ENCODE results near the gene KRT34. TPM values are rescaled to one million over a fixed set of nuclear protein-coding genes. Genes with fewer than 3 reads are reported as not detected.

KRT34 gene
- total RNA-seq, 2 experiments from 2014 or later: not detected

GRCh38 chr17:41417127-41417526 lies 35.0 kb upstream of the KRT34 start:
- DNase-seq: no peak
- POLR2A ChIA-PET: no interaction called here
- Mint-ChIP-seq H3K36me3 (no peaks in the 10 kb centered on the region), H3K27me3 (no peaks in the 10 kb centered on the region), H3K4me3 (no peak overlapping the region), H3K27ac (no peak overlapping the region), H3K4me1 (ENCODE audit: low read depth) (peaks cover 3% of the 10 kb centered on the region), H3K9me3 (no peaks in the 10 kb centered on the region)
- intact Hi-C loops (cut with micrococcal nuclease): no loop called here
- CTCF ChIA-PET: interaction anchor here (0.6 to 1.5 kb wide), 9 partner anchors 9 to 546 kb away, joined by 3 to 8 read pairs (median 4); no protein-coding TSS in a partner anchor

GRCh38 chr17:41416479-41416878 lies 34.4 kb upstream of the KRT34 start:
- intact Hi-C loops (cut with micrococcal nuclease): no loop called here
- POLR2A ChIA-PET: no interaction called here
- Mint-ChIP-seq H3K9me3 (no peaks in the 10 kb centered on the region), H3K27ac (no peak overlapping the region), H3K36me3 (no peaks in the 10 kb centered on the region), H3K4me3 (no peak overlapping the region), H3K27me3 (no peaks in the 10 kb centered on the region), H3K4me1 (ENCODE audit: low read depth) (peaks cover 3% of the 10 kb centered on the region)
- no peak for DNase-seq
- CTCF ChIA-PET: interaction anchor here (0.7 to 0.9 kb wide), 2 partner anchors 11 to 331 kb away, joined by 3 read pairs; no protein-coding TSS in a partner anchor

- no peak for DNase-seq
- intact Hi-C loops (cut with micrococcal nuclease): no loop called here
- Mint-ChIP-seq H3K27me3 (no peaks in the 10 kb centered on the region), H3K36me3 (no peaks in the 10 kb centered on the region), H3K9me3 (no peaks in the 10 kb centered on the region), H3K4me1 (ENCODE audit: low read depth) (peaks cover 3% of the 10 kb centered on the region), H3K27ac (no peak overlapping the region), H3K4me3 (no peak overlapping the region)
- POLR2A ChIA-PET: no interaction called here
- CTCF ChIA-PET: interaction anchor here (0.7 to 0.9 kb wide), 2 partner anchors 8 to 330 kb away, joined by 3 read pairs; no protein-coding TSS in a partner anchor
Measured at GRCh38 chr17:41415833-41416335, 33.8 kb upstream of the KRT34 start.

GRCh38 chr17:41415411-41415810 lies 33.3 kb upstream of the KRT34 start:
- H3K27ac Mint-ChIP-seq: no peak overlapping the region
- no peak overlapping the region for H3K4me3 Mint-ChIP-seq
- no peak for DNase-seq
- ChIA-PET POLR2A (no interaction called here), CTCF (interaction anchor here (0.7 to 0.9 kb wide), 2 partner anchors 8 to 330 kb away, joined by 3 read pairs; no protein-coding TSS in a partner anchor)
- H3K9me3 Mint-ChIP-seq: no peaks in the 10 kb centered on the region
- intact Hi-C loops (cut with micrococcal nuclease): no loop called here
- peaks cover 3% of the 10 kb centered on the region for H3K4me1 Mint-ChIP-seq (ENCODE audit: low read depth)
- H3K27me3 Mint-ChIP-seq: no peaks in the 10 kb centered on the region
- H3K36me3 Mint-ChIP-seq: no peaks in the 10 kb centered on the region

GRCh38 chr17:41413982-41414381 lies 31.9 kb upstream of the KRT34 start:
- no peak for DNase-seq
- Mint-ChIP-seq H3K9me3 (no peaks in the 10 kb centered on the region), H3K36me3 (no peaks in the 10 kb centered on the region), H3K27ac (no peak overlapping the region), H3K4me1 (ENCODE audit: low read depth) (peaks cover 8% of the 10 kb centered on the region), H3K27me3 (no peaks in the 10 kb centered on the region), H3K4me3 (no peak overlapping the region)
- intact Hi-C loops (cut with micrococcal nuclease): no loop called here
- ChIA-PET POLR2A (interaction anchor here (1.1 kb wide), 1 partner anchor 10 kb away, joined by 3 read pairs; no protein-coding TSS in a partner anchor), CTCF (no interaction called here)

GRCh38 chr17:41413353-41413957 lies 31.3 kb upstream of the KRT34 start:
- Mint-ChIP-seq H3K27me3 (no peaks in the 10 kb centered on the region), H3K36me3 (no peaks in the 10 kb centered on the region), H3K4me1 (ENCODE audit: low read depth) (peaks cover 12% of the 10 kb centered on the region), H3K9me3 (no peaks in the 10 kb centered on the region), H3K27ac (no peak overlapping the region), H3K4me3 (no peak overlapping the region)
- intact Hi-C loops (cut with micrococcal nuclease): no loop called here
- CTCF ChIA-PET: no interaction called here
- POLR2A ChIA-PET: interaction anchor here (1.1 kb wide), 1 partner anchor 10 kb away, joined by 3 read pairs; no protein-coding TSS in a partner anchor
- no peak for DNase-seq

- no peak overlapping the region for H3K27ac Mint-ChIP-seq
- CTCF ChIA-PET: no interaction called here
- no peaks in the 10 kb centered on the region for H3K9me3 Mint-ChIP-seq
- H3K36me3 Mint-ChIP-seq: no peaks in the 10 kb centered on the region
- POLR2A ChIA-PET: no interaction called here
- no peaks in the 10 kb centered on the region for H3K27me3 Mint-ChIP-seq
- no peak overlapping the region for H3K4me3 Mint-ChIP-seq
- peaks cover 14% of the 10 kb centered on the region for H3K4me1 Mint-ChIP-seq (ENCODE audit: low read depth)
- no peak for DNase-seq
- intact Hi-C loops (cut with micrococcal nuclease): no loop called here
Measured at GRCh38 chr17:41411072-41411840, 29.1 kb upstream of the KRT34 start.

- H3K36me3 Mint-ChIP-seq: no peaks in the 10 kb centered on the region
- no peak for DNase-seq
- intact Hi-C loops (cut with micrococcal nuclease): loop anchor here (10.0 kb wide), 1 partner anchor 88 kb away; no protein-coding TSS in a partner anchor
- ChIA-PET POLR2A (no interaction called here), CTCF (interaction anchor here (1.1 to 4.5 kb wide), 4 partner anchors 10 to 241 kb away, joined by 4 to 24 read pairs (median 4); no protein-coding TSS in a partner anchor)
- no peaks in the 10 kb centered on the region for H3K9me3 Mint-ChIP-seq
- no peak overlapping the region for H3K27ac Mint-ChIP-seq
- H3K4me1 Mint-ChIP-seq (ENCODE audit: low read depth): peaks cover 43% of the 10 kb centered on the region
- H3K27me3 Mint-ChIP-seq: no peaks in the 10 kb centered on the region
- no peak overlapping the region for H3K4me3 Mint-ChIP-seq
Measured at GRCh38 chr17:41407226-41407625, 25.1 kb upstream of the KRT34 start.

- intact Hi-C loops (cut with micrococcal nuclease): loop anchor here (10.0 kb wide), 1 partner anchor 89 kb away; no protein-coding TSS in a partner anchor
- H3K4me3 Mint-ChIP-seq: no peak overlapping the region
- H3K4me1 Mint-ChIP-seq (ENCODE audit: low read depth): peaks cover 45% of the 10 kb centered on the region
- ChIA-PET CTCF (interaction anchor here (4.5 kb wide), 1 partner anchor 143 kb away, joined by 24 read pairs; no protein-coding TSS in a partner anchor), POLR2A (interaction anchor here (1.7 kb wide), 1 partner anchor 283 kb away, joined by 4 read pairs; no protein-coding TSS in a partner anchor)
- DNase-seq: no peak
- H3K27ac Mint-ChIP-seq: no peak overlapping the region
- H3K27me3 Mint-ChIP-seq: no peaks in the 10 kb centered on the region
- no peaks in the 10 kb centered on the region for H3K9me3 Mint-ChIP-seq
- H3K36me3 Mint-ChIP-seq: no peaks in the 10 kb centered on the region
Measured at GRCh38 chr17:41406205-41406604, 24.1 kb upstream of the KRT34 start.

- peak; percentile 84 for DNase-seq
- POLR2A ChIA-PET: interaction anchor here (0.5 to 2.1 kb wide), 5 partner anchors 10 to 1119 kb away, joined by 3 to 6 read pairs (median 3); no protein-coding TSS in a partner anchor
- intact Hi-C loops (cut with micrococcal nuclease): loop anchor here (1.0 to 10.0 kb wide), 4 partner anchors 91 to 862 kb away; no protein-coding TSS in a partner anchor
Measured at GRCh38 chr17:41404024-41404671, 22.0 kb upstream of the KRT34 start.

GRCh38 chr17:41403404-41404023 lies 21.4 kb upstream of the KRT34 start:
- ChIA-PET CTCF (interaction anchor here (1.0 to 4.5 kb wide), 7 partner anchors 9 to 275 kb away, joined by 3 to 24 read pairs (median 8); no protein-coding TSS in a partner anchor), POLR2A (interaction anchor here (0.5 to 2.1 kb wide), 4 partner anchors 11 to 1119 kb away, joined by 3 to 6 read pairs (median 3); no protein-coding TSS in a partner anchor)
- Mint-ChIP-seq H3K4me3 (peak overlapping the region; percentile 17), H3K36me3 (no peaks in the 10 kb centered on the region), H3K4me1 (ENCODE audit: low read depth) (peaks cover 38% of the 10 kb centered on the region), H3K27ac (peak overlapping the region; percentile 86), H3K27me3 (no peaks in the 10 kb centered on the region), H3K9me3 (no peaks in the 10 kb centered on the region)
- peak; percentile 44 for DNase-seq
- intact Hi-C loops (cut with micrococcal nuclease): loop anchor here (1.0 to 10.0 kb wide), 5 partner anchors 62 to 861 kb away; no protein-coding TSS in a partner anchor

More at GRCh38 chr17:41404024-41404671, 22.0 kb upstream of the KRT34 start:
- Mint-ChIP-seq H3K27ac (peak overlapping the region; percentile 86), H3K4me1 (ENCODE audit: low read depth) (peaks cover 43% of the 10 kb centered on the region), H3K9me3 (no peaks in the 10 kb centered on the region), H3K4me3 (no peak overlapping the region), H3K36me3 (no peaks in the 10 kb centered on the region), H3K27me3 (no peaks in the 10 kb centered on the region)
- CTCF ChIA-PET: interaction anchor here (1.0 to 4.5 kb wide), 10 partner anchors 8 to 275 kb away, joined by 3 to 24 read pairs (median 4); no protein-coding TSS in a partner anchor
